Measurements from ENCODE around the gene RIPK3. TPM values are rescaled to one million over a fixed set of nuclear protein-coding genes. Genes with fewer than 3 reads are reported as not detected.

Gene RIPK3
- total and polyA plus RNA-seq, 2 of the 8 experiments (the other 6 are each of a cell fraction or from before 2014, with no cell fraction given): 0.24 to 0.39 TPM

- CTCF ChIA-PET (ENCODE audit: partially characterized antibody): interaction anchor here (1.4 to 15.8 kb wide), 4 partner anchors 10 to 18 kb away, joined by 3 to 173 read pairs (median 10); partner anchors contain the start of gene ADCY4
- H2BK20ac ChIP-seq (ENCODE audit: low read length): no peak overlapping the region
- H4K8ac ChIP-seq (ENCODE audit: extremely low read depth, insufficient read depth, low read length): no peak overlapping the region
- no peak overlapping the region for H3K9ac ChIP-seq (replicated peaks in 1 of 4; ENCODE audit: extremely low read depth in 1 of 4, low read depth in 3 of 4, low read length in 3 of 4)
- H2AK5ac ChIP-seq (ENCODE audit: low read depth, low read length): no peak overlapping the region
- FAIRE-seq (no peak), DNase-seq (ENCODE audit: low read depth in 1 of 2, low spot score in 2 of 2) (no peak)
- H4K5ac ChIP-seq (ENCODE audit: insufficient read length, low read depth, low read length): no peak overlapping the region
- H3K79me2 ChIP-seq (ENCODE audit: control insufficient read depth in 1 of 2, insufficient read depth in 2 of 2, low read length in 2 of 2): no peaks in the 10 kb centered on the region
- H3K23me2 ChIP-seq (ENCODE audit: low read depth, low read length): peaks cover 1% of the 10 kb centered on the region; the same call in 1 of the 2 replicates
- H3K9me3 ChIP-seq (ENCODE audit: insufficient read depth in 2 of 2, low read depth in 1 of 2, low read length in 1 of 2): no peaks in the 10 kb centered on the region; a peak in 1 of 4 replicates
- no peak overlapping the region for H2BK12ac ChIP-seq (ENCODE audit: low read depth, low read length)
- POLR2A ChIA-PET (ENCODE audit: partially characterized antibody): interaction anchor here (0.8 to 5.1 kb wide), 6 partner anchors 9 to 118 kb away, joined by 3 to 35 read pairs (median 4); partner anchors contain the start of genes DHRS1, NOP9, RABGGTA and TINF2
- H3K18ac ChIP-seq (ENCODE audit: extremely low read depth, low read length): no peak overlapping the region
- H3K27me3 ChIP-seq (replicated peaks in 1 of 4; ENCODE audit: control insufficient read depth in 3 of 4, extremely low read depth in 1 of 4, insufficient read depth in 3 of 4, low read length in 3 of 4): peaks cover 0 to 20% (median 15%) of the 10 kb centered on the region in 4 experiments; a peak in 6 of 7 replicates
- H3K4me3 ChIP-seq (ENCODE audit: extremely low read depth in 1 of 4, insufficient read depth in 2 of 4, low read depth in 3 of 4, low read length in 4 of 4): no peak overlapping the region
- 93% methylated on average over 9 of the region's 9 CpGs; no CpG with 5 or more reads in 1 of the 2 experiments for WGBS, 2 experiments (ENCODE audit: extremely low coverage in 1 of 2, insufficient coverage in 1 of 2, insufficient read length in 1 of 2, insufficient replicate concordance in 2 of 2, low coverage in 1 of 2, low lambda C conversion rate in 2 of 2, missing lambda C conversion rate in 1 of 2)
- peaks cover 2 to 6% of the 10 kb centered on the region in 2 experiments for H4K20me1 ChIP-seq (replicated peaks in 1 of 2; ENCODE audit: control insufficient read depth in 1 of 2, insufficient read depth in 2 of 2, low read length in 2 of 2)
- H3K79me1 ChIP-seq (ENCODE audit: low read depth, low read length): no peaks in the 10 kb centered on the region
- peaks cover 0 to 10% (median 1%) of the 10 kb centered on the region in 4 experiments; a peak in 3 of 8 replicates for H3K36me3 ChIP-seq (ENCODE audit: control insufficient read depth in 2 of 4, insufficient read depth in 4 of 4, low read length in 3 of 4)
- no peak overlapping the region for H3K4me2 ChIP-seq (ENCODE audit: insufficient read depth in 1 of 2, low read depth in 2 of 2, low read length in 2 of 2)
- no peak overlapping the region for H2BK5ac ChIP-seq (ENCODE audit: low read depth, low read length)
- no peak overlapping the region for H3K14ac ChIP-seq (ENCODE audit: insufficient read length)
- H3K23ac ChIP-seq (ENCODE audit: insufficient read length): no peak overlapping the region
- no peak overlapping the region for H3K27ac ChIP-seq (ENCODE audit: low read depth, low read length)
- no peak overlapping the region for H2BK120ac ChIP-seq (replicated peaks; ENCODE audit: low read depth, low read length)
- no peak overlapping the region for H4K91ac ChIP-seq (replicated peaks; ENCODE audit: insufficient read length, low read length)
- no peak for TF ChIP-seq FOSL1 (IDR thresholded peaks at IDR 0.05; ENCODE audit: insufficient read depth, low read depth, low read length)
- no peak for TF ChIP-seq CEBPB (IDR thresholded peaks at IDR 0.05; ENCODE audit: low read depth, low read length)
- H2AFZ ChIP-seq (ENCODE audit: low read length): no peak overlapping the region
- H3K4ac ChIP-seq (replicated peaks; ENCODE audit: insufficient read length, low read depth, low read length): no peak overlapping the region
- no peak overlapping the region for H3K56ac ChIP-seq (replicated peaks; ENCODE audit: insufficient read length, low read depth, low read length)
- no peak overlapping the region for H2BK15ac ChIP-seq (ENCODE audit: low read length)
- H3K4me1 ChIP-seq (replicated peaks in 1 of 4; ENCODE audit: control insufficient read depth in 3 of 4, insufficient read depth in 4 of 4, low read length in 3 of 4): no peaks in the 10 kb centered on the region; a peak in 2 of 7 replicates
Observed at GRCh38 chr14:24312736-24313507, 26.9 kb downstream of the RIPK3 start.
